Activated CD8-positive, alpha-beta memory T cell treated with anti-CD3 and anti-CD28 coated beads for 1 hour (primary cell): ENCODE measurements around the gene IPO7.

Source experiments
- DNase-seq, 2 donors: peaks; one replicate each; pipeline ENCODE4 v3.0.0-alpha.2; 2020; ENCODE audit warnings: low read depth in 1 of 2; ENCODE audit errors: extremely low read depth in 1 of 2

IPO7 gene

GRCh38 chr11:9489080-9489765, 104.8 kb downstream of the IPO7 start:
- DNase-seq = no peak

GRCh38 chr11:9490376-9490775, 105.9 kb downstream of the IPO7 start:
- no peak for DNase-seq

GRCh38 chr11:9493492-9493891, 109.0 kb downstream of the IPO7 start:
- DNase-seq = no peak

- no peak for DNase-seq
These were observed 109.9 kb downstream of the IPO7 start for GRCh38 chr11:9494316-9494715.

GRCh38 chr11:9495803-9496514, 111.5 kb downstream of the IPO7 start:
- DNase-seq = no peak
